Osteoblast (primary cell): ENCODE data around the gene SCMH1. TPM values are rescaled to one million over a fixed set of nuclear protein-coding genes. Genes with fewer than 3 reads are reported as not detected.

Experiments
- DNase-seq: peaks from one replicate; pipeline ENCODE4 v3.0.0; 2011; ENCODE audit warnings: low spot score, mixed read lengths; ENCODE audit not compliant: insufficient read length; ENCODE audit errors: missing footprints
- H2AFZ ChIP-seq: 2 replicates; pipeline ENCODE4 v1.6.0; 2011; ENCODE audit warnings: mild to moderate bottlenecking, low read length
- H3K27ac ChIP-seq: 2 replicates; pipeline ENCODE4 v1.5.1; 2011; ENCODE audit warnings: mild to moderate bottlenecking, low read depth, low read length, moderate library complexity
- H3K27me3 ChIP-seq: 2 replicates; pipeline ENCODE4 v1.6.0; 2012; ENCODE audit warnings: mild to moderate bottlenecking, control low read depth, inconsistent platforms, low read length, moderate library complexity; ENCODE audit not compliant: insufficient read depth
- H3K36me3 ChIP-seq: 2 replicates; pipeline ENCODE4 v1.5.1; 2011; ENCODE audit warnings: mild to moderate bottlenecking, low read length, control low read depth, moderate library complexity; ENCODE audit not compliant: insufficient read depth
- H3K4me1 ChIP-seq: 2 replicates; pipeline ENCODE4 v1.5.1; 2011; ENCODE audit warnings: mild to moderate bottlenecking, low read length, control low read depth, moderate library complexity; ENCODE audit not compliant: insufficient read depth
- H3K4me2 ChIP-seq: 2 replicates; pipeline ENCODE4 v1.6.0; 2011; ENCODE audit warnings: mild to moderate bottlenecking, low read length; ENCODE audit not compliant: insufficient read depth
- H3K4me3 ChIP-seq: fragments of 200-600 bp; sonication (generic); 3 replicates; pipeline ENCODE4 v1.5.1; 2012; ENCODE audit warnings: mild to moderate bottlenecking, low read length, inconsistent platforms; ENCODE audit not compliant: insufficient read depth
- H3K79me2 ChIP-seq: 2 replicates; pipeline ENCODE4 v1.6.0; 2012; ENCODE audit warnings: mild to moderate bottlenecking, low read length, control low read depth, inconsistent platforms; ENCODE audit not compliant: insufficient read depth
- H3K9me3 ChIP-seq: 2 replicates; pipeline ENCODE4 v1.5.1; 2011; ENCODE audit warnings: low read depth, low read length, control low read depth
- H4K20me1 ChIP-seq: 2 replicates; pipeline ENCODE4 v1.6.0; 2012; ENCODE audit warnings: mild to moderate bottlenecking, low read length, control low read depth; ENCODE audit not compliant: insufficient read depth
- total RNA-seq: library from RNA; depleted of rRNA; stranded (reverse); fragments of >200 nt; gene quantifications from 2 replicates; pipeline ENCODE4 v1.2.3, GENCODE V29; 2012
- TF ChIP-seq, protein P1 (sequence below): IDR thresholded peaks from 2 replicates; pipeline ENCODE4 v1.5.1; 2011; ENCODE audit warnings: mild to moderate bottlenecking, low read depth, low read length, moderate library complexity; ENCODE audit errors: extremely low read depth

SCMH1 gene
- total RNA-seq, 1 donor: 33.7 TPM

DNA sequence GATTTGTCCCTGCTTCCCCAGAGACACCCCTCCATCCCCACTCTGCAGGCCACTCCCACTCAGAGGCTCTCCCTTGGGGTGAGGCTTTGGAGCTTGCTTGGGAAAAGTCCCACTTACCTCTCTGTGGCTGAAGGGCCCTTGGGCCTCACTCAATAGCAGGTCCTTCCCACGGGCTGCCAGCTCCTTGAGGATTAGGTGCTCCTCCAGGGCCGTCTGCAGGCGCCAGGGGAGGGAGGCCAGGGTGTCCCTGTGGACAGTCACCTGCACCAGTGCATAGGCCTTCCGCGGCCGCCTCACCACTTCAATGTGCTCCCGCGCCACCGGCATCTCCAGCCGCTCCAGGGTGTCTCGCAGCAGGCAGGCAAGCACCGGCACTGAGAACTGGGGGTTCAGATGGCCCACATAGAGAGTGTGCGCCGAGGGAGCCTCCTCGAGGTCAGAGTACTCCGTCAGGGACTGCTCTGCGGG is 222.0 kb downstream of the SCMH1 start:
- Histone ChIP-seq H3K9me3 (no peaks in the 10 kb centered on the region), H3K4me2 (no peak overlapping the region), H3K27me3 (no peaks in the 10 kb centered on the region), H2AFZ (no peak overlapping the region), H3K4me1 (no peaks in the 10 kb centered on the region), H3K36me3 (peaks cover 19% of the 10 kb centered on the region), H3K4me3 (no peak overlapping the region), H3K27ac (no peak overlapping the region), H4K20me1 (peaks cover 5% of the 10 kb centered on the region), H3K79me2 (no peaks in the 10 kb centered on the region)
- peak; percentile 60 for DNase-seq
- TF ChIP-seq, protein P1, sequence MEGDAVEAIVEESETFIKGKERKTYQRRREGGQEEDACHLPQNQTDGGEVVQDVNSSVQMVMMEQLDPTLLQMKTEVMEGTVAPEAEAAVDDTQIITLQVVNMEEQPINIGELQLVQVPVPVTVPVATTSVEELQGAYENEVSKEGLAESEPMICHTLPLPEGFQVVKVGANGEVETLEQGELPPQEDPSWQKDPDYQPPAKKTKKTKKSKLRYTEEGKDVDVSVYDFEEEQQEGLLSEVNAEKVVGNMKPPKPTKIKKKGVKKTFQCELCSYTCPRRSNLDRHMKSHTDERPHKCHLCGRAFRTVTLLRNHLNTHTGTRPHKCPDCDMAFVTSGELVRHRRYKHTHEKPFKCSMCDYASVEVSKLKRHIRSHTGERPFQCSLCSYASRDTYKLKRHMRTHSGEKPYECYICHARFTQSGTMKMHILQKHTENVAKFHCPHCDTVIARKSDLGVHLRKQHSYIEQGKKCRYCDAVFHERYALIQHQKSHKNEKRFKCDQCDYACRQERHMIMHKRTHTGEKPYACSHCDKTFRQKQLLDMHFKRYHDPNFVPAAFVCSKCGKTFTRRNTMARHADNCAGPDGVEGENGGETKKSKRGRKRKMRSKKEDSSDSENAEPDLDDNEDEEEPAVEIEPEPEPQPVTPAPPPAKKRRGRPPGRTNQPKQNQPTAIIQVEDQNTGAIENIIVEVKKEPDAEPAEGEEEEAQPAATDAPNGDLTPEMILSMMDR: no peak

DNA sequence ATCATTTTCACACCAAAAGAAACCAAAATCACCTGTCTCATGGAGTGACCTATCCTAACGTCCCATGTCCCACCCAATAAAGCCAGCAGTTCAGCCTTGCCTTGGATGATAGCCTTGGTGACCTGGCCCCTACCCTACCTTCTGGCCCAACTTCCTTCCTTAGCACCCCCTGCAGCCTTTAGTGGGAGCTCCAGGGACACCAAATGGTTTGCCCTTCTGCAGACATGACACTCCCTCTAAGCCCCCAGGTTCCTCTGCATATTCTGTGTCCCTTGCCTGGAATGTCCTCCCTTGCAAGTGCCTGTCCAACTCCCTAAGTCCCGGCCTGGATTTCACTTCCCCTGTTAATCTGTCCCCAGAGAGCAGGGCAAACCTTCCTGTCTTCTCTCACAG is 222.8 kb downstream of the SCMH1 start:
- Histone ChIP-seq H4K20me1 (peaks cover 8% of the 10 kb centered on the region), H3K27me3 (no peaks in the 10 kb centered on the region), H3K79me2 (no peaks in the 10 kb centered on the region), H3K4me3 (no peak overlapping the region), H3K27ac (no peak overlapping the region), H3K4me2 (no peak overlapping the region), H3K36me3 (peaks cover 21% of the 10 kb centered on the region), H3K9me3 (no peaks in the 10 kb centered on the region), H2AFZ (no peak overlapping the region), H3K4me1 (no peaks in the 10 kb centered on the region)
- DNase-seq: no peak
- TF ChIP-seq, protein P1: no peak

DNA sequence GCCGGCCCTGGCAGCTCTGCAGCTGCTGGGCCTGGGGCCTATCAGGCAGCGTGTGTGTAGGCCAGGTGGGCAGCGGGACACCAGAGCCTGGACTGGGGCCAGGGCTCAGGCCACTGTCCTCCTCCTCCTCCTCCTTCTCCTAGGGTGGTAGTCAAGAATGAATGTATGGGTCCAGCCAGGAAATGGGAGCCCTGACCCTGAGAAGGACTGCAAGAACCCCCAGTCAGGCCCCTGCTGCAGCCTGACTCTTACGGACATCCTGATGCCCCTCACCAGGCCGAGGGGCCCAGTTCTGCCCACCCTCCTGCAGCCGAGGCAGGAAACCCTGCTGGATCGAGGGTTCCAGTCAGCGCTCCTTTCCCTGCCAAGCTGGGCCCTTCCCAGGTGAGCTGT is 224.1 kb downstream of the SCMH1 start:
- Histone ChIP-seq H3K4me3 (no peak overlapping the region), H3K4me1 (no peaks in the 10 kb centered on the region), H4K20me1 (peaks cover 7% of the 10 kb centered on the region), H3K4me2 (no peak overlapping the region), H3K27me3 (no peaks in the 10 kb centered on the region), H3K79me2 (no peaks in the 10 kb centered on the region), H3K27ac (no peak overlapping the region), H2AFZ (no peak overlapping the region), H3K36me3 (peaks cover 33% of the 10 kb centered on the region), H3K9me3 (no peaks in the 10 kb centered on the region)
- TF ChIP-seq, protein P1: no peak
- peak; percentile 76 for DNase-seq

DNA sequence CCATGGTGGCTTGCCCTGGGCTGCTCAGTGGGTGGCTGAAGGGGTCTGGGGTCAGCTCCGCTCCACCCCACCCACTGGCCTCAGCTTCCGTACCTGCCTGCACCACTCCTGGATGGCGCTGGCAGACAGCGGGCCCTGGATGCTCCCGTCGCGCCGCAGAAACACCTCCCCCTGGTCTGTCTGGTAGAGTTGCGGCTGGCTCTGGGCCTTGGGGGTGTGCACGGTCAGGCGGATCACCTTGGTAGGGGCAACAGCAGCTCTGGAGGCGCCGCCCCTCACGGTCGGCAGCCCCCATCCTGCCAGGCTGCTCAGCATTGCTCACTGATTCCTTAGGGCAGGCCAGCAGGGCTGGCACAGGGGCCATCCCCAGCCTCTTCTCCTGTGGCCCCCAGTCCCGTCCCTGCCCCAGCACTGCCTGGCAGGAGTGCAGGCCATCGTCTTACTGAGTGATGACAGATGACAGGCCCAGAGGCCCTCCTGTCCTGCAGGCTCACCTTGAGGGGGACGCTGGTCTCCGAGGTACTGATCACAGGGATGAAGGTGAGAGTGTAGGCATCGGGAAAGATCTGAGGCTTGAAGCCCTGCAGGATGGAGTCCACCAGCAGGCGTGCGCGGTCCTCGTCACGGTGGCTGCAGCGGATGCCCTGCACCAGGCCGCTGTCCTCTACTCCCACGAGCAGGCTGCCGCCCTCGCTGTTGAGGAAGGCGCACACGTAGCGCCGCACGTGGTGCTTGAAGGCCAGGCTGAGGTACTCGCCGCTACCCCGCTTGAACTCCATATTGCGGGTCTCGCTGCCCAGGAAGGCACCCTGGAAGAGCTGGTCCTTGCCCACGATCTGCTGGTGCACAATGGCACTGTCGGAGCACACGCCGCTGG is 224.7 kb downstream of the SCMH1 start:
- H3K36me3 ChIP-seq: peaks cover 39% of the 10 kb centered on the region
- no peaks in the 10 kb centered on the region for H3K4me1 ChIP-seq
- H3K4me3 ChIP-seq: no peak overlapping the region
- no peak overlapping the region for H2AFZ ChIP-seq
- DNase-seq: peak; percentile 73
- TF ChIP-seq, protein P1: no peak
- no peaks in the 10 kb centered on the region for H3K79me2 ChIP-seq
- no peak overlapping the region for H3K27ac ChIP-seq
- H4K20me1 ChIP-seq: peaks cover 7% of the 10 kb centered on the region
- no peaks in the 10 kb centered on the region for H3K9me3 ChIP-seq
- H3K4me2 ChIP-seq: no peak overlapping the region
- no peaks in the 10 kb centered on the region for H3K27me3 ChIP-seq
